SK-N-SH treated with all-trans-retinoic acid at 6 μM for 48 hours (cell line): ENCODE measurements around the gene PGC.

Experiments
- ATAC-seq: fragments of 200-7000 bp; cut with Tn5 transposase; 3 replicates; pipeline ENCODE4 v1.9.1; 2020; ENCODE audit warnings: mild to moderate bottlenecking, moderate library complexity
- ARNTL ChIP-seq: fragments of 450-650 bp; formaldehyde crosslinking; IDR thresholded peaks from 2 replicates; pipeline ENCODE4 v1.5.0; 2020; ENCODE audit warnings: low read depth, mild to moderate bottlenecking, moderate library complexity, borderline replicate concordance
- BACH2 ChIP-seq: fragments of 250-450 bp; sonication (Bioruptor Pico); IDR thresholded peaks from 2 replicates; pipeline ENCODE4 v1.9.0; 2021; ENCODE audit warnings: mild to moderate bottlenecking, borderline replicate concordance
- CSDC2 ChIP-seq: fragments of 250-450 bp; sonication (Bioruptor Pico); IDR thresholded peaks from 2 replicates; pipeline ENCODE4 v1.5.0; 2020; ENCODE audit warnings: mild to moderate bottlenecking, moderate library complexity
- ESRRG ChIP-seq: fragments of 250-450 bp; sonication (Bioruptor Pico); IDR thresholded peaks from 2 replicates; pipeline ENCODE4 v1.6.1; 2021; ENCODE audit warnings: mild to moderate bottlenecking
- GLIS3 ChIP-seq: fragments of 250-450 bp; sonication (Bioruptor Pico); IDR thresholded peaks from 2 replicates; pipeline ENCODE4 v1.5.0; 2020; ENCODE audit warnings: mild to moderate bottlenecking, moderate library complexity
- ISL1 ChIP-seq: fragments of 250-450 bp; sonication (Bioruptor Pico); IDR thresholded peaks from 2 replicates; pipeline ENCODE4 v2.1.2; 2022; ENCODE audit warnings: mild to moderate bottlenecking, moderate library complexity
- PPARA ChIP-seq: fragments of 250-450 bp; sonication (Bioruptor Pico); IDR thresholded peaks from 2 replicates; pipeline ENCODE4 v1.5.0; 2020; ENCODE audit warnings: mild to moderate bottlenecking, borderline replicate concordance
- RARB ChIP-seq: fragments of 250-450 bp; sonication (Bioruptor Pico); IDR thresholded peaks from 2 replicates; pipeline ENCODE4 v1.8.0; 2021; ENCODE audit warnings: mild to moderate bottlenecking, moderate library complexity
- TCF4 ChIP-seq: fragments of 250-450 bp; sonication (Bioruptor Pico); IDR thresholded peaks from 2 replicates; pipeline ENCODE4 v1.8.0; 2021; ENCODE audit warnings: mild to moderate bottlenecking, moderate library complexity, borderline replicate concordance
- ZC3H10 ChIP-seq: fragments of 250-450 bp; sonication (Bioruptor Pico); IDR thresholded peaks from 2 replicates; pipeline ENCODE4 v1.5.1; 2021; ENCODE audit warnings: mild to moderate bottlenecking, moderate library complexity
- ZFP3 ChIP-seq: fragments of 250-450 bp; sonication (Bioruptor Pico); IDR thresholded peaks from 2 replicates; pipeline ENCODE4 v1.5.0; 2020; ENCODE audit warnings: mild to moderate bottlenecking, moderate library complexity
- ZFP30 ChIP-seq: fragments of 450-650 bp; formaldehyde crosslinking; IDR thresholded peaks from 2 replicates; pipeline ENCODE4 v1.5.0; 2022; ENCODE audit warnings: mild to moderate bottlenecking, moderate library complexity
- ZNF565 ChIP-seq: fragments of 450-650 bp; formaldehyde crosslinking; conservative IDR thresholded peaks from 2 replicates; pipeline ENCODE4 v1.5.0; 2020; ENCODE audit warnings: low read depth, mild to moderate bottlenecking, moderate library complexity
- ZNF70 ChIP-seq: fragments of 450-650 bp; formaldehyde crosslinking; IDR thresholded peaks from 2 replicates; pipeline ENCODE4 v1.5.0; 2020; ENCODE audit warnings: mild to moderate bottlenecking, moderate library complexity
- ZNF8 ChIP-seq: fragments of 450-650 bp; formaldehyde crosslinking; IDR thresholded peaks from 2 replicates; pipeline ENCODE4 v1.5.0; 2020; ENCODE audit warnings: mild to moderate bottlenecking, moderate library complexity
- TF ChIP-seq, protein P1 (sequence below): fragments of 250-450 bp; sonication (Bioruptor Pico); IDR thresholded peaks from 2 replicates; pipeline ENCODE4 v1.8.0; 2020; ENCODE audit warnings: mild to moderate bottlenecking, moderate library complexity, borderline replicate concordance
- TF ChIP-seq, protein P2 (sequence below): fragments of 250-450 bp; sonication (Bioruptor Pico); IDR thresholded peaks from 2 replicates; pipeline ENCODE4 v1.8.0; 2021; ENCODE audit warnings: low read depth, mild to moderate bottlenecking, moderate library complexity, borderline replicate concordance
- TF ChIP-seq, protein P3 (sequence below): fragments of 250-450 bp; sonication (Bioruptor Pico); IDR thresholded peaks from 2 replicates; pipeline ENCODE4 v1.5.1; 2021; ENCODE audit warnings: mild to moderate bottlenecking, moderate library complexity
- TF ChIP-seq, protein P4 (sequence below): fragments of 250-450 bp; sonication (Bioruptor Pico); IDR thresholded peaks from 2 replicates; pipeline ENCODE4 v1.5.1; 2020; ENCODE audit warnings: low read depth, mild to moderate bottlenecking, moderate library complexity

The PGC gene

DNA sequence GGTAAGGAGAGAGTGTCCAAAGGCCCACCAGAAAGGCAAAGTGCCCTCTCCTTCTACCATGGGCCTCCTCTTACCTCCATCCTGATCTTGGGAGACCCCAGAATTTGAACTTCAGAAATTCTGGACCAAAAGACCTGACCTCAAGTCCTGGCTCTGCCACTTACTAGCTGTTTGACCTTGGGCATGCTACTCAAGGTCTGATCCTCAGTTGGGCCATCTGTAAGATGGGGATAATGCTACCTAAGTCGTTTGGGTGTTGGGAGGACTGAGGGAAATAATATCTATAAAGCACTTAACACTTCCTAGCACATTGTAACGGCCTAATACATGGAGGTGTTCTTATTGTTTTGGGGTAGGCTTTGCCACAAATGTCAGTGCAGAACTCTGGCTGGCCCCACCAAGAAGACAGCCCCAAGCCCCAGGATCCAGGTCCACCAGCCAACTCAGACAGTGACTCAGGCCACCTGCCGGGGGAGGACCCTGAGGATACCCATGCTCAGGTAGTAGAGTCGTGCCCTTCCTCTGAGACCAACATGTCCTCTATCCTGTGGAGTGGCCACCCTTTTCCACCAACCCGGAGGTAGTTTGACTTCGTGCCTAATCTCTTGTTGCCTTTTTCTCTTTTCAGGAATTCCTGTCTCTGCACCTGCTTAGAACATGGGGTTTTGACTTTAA lies 36.0 kb upstream of the PGC start:
- TF ChIP-seq ZC3H10 (no peak), ZNF8 (CRISPR knock-in tag) (no peak), ESRRG (CRISPR knock-in tag) (no peak), TCF4 (no peak), ISL1 (no peak), RARB (CRISPR knock-in tag) (no peak), ZFP3 (CRISPR knock-in tag) (no peak), BACH2 (no peak), ZNF70 (CRISPR knock-in tag) (no peak)
- TF ChIP-seq, protein P1, sequence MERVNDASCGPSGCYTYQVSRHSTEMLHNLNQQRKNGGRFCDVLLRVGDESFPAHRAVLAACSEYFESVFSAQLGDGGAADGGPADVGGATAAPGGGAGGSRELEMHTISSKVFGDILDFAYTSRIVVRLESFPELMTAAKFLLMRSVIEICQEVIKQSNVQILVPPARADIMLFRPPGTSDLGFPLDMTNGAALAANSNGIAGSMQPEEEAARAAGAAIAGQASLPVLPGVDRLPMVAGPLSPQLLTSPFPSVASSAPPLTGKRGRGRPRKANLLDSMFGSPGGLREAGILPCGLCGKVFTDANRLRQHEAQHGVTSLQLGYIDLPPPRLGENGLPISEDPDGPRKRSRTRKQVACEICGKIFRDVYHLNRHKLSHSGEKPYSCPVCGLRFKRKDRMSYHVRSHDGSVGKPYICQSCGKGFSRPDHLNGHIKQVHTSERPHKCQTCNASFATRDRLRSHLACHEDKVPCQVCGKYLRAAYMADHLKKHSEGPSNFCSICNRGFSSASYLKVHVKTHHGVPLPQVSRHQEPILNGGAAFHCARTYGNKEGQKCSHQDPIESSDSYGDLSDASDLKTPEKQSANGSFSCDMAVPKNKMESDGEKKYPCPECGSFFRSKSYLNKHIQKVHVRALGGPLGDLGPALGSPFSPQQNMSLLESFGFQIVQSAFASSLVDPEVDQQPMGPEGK, result no peak
- TF ChIP-seq, protein P2, sequence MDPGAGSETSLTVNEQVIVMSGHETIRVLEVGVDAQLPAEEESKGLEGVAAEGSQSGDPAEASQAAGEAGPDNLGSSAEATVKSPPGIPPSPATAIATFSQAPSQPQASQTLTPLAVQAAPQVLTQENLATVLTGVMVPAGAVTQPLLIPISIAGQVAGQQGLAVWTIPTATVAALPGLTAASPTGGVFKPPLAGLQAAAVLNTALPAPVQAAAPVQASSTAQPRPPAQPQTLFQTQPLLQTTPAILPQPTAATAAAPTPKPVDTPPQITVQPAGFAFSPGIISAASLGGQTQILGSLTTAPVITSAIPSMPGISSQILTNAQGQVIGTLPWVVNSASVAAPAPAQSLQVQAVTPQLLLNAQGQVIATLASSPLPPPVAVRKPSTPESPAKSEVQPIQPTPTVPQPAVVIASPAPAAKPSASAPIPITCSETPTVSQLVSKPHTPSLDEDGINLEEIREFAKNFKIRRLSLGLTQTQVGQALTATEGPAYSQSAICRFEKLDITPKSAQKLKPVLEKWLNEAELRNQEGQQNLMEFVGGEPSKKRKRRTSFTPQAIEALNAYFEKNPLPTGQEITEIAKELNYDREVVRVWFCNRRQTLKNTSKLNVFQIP (CRISPR knock-in tag), result no peak
- TF ChIP-seq, all 23 proteins: peak for 0
- no peak for ATAC-seq

DNA sequence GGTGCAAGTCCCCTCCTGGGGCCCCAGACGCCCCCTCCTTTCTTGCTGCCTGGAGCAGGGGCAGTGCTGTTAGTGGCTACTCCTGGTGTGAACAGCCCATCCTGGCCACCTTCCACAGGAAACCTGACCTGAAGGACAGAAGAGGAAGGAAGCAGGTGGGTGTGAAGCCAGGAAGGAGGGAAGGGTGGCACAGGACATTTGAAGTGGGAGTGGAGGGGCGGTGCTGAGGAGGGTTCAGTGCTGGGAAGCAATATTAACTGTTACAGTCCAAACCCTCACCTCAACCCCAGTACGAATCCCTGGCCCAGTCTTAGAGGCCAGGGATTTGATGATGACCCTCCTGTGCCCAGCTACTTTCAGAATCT lies 34.2 kb upstream of the PGC start:
- ATAC-seq, result no peak
- TF ChIP-seq, protein P1, result no peak
- TF ChIP-seq ZFP3 (CRISPR knock-in tag) (no peak), PPARA (no peak), ARNTL (CRISPR knock-in tag) (no peak), ZNF70 (CRISPR knock-in tag) (no peak), CSDC2 (CRISPR knock-in tag) (no peak)
- TF ChIP-seq, protein P3, sequence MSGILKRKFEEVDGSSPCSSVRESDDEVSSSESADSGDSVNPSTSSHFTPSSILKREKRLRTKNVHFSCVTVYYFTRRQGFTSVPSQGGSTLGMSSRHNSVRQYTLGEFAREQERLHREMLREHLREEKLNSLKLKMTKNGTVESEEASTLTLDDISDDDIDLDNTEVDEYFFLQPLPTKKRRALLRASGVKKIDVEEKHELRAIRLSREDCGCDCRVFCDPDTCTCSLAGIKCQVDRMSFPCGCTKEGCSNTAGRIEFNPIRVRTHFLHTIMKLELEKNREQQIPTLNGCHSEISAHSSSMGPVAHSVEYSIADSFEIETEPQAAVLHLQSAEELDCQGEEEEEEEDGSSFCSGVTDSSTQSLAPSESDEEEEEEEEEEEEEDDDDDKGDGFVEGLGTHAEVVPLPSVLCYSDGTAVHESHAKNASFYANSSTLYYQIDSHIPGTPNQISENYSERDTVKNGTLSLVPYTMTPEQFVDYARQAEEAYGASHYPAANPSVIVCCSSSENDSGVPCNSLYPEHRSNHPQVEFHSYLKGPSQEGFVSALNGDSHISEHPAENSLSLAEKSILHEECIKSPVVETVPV (CRISPR knock-in tag), result no peak
- TF ChIP-seq, protein P2 (CRISPR knock-in tag), result no peak
- TF ChIP-seq, protein P4, sequence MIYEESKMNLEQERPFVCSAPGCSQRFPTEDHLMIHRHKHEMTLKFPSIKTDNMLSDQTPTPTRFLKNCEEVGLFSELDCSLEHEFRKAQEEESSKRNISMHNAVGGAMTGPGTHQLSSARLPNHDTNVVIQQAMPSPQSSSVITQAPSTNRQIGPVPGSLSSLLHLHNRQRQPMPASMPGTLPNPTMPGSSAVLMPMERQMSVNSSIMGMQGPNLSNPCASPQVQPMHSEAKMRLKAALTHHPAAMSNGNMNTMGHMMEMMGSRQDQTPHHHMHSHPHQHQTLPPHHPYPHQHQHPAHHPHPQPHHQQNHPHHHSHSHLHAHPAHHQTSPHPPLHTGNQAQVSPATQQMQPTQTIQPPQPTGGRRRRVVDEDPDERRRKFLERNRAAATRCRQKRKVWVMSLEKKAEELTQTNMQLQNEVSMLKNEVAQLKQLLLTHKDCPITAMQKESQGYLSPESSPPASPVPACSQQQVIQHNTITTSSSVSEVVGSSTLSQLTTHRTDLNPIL (CRISPR knock-in tag), result no peak

DNA sequence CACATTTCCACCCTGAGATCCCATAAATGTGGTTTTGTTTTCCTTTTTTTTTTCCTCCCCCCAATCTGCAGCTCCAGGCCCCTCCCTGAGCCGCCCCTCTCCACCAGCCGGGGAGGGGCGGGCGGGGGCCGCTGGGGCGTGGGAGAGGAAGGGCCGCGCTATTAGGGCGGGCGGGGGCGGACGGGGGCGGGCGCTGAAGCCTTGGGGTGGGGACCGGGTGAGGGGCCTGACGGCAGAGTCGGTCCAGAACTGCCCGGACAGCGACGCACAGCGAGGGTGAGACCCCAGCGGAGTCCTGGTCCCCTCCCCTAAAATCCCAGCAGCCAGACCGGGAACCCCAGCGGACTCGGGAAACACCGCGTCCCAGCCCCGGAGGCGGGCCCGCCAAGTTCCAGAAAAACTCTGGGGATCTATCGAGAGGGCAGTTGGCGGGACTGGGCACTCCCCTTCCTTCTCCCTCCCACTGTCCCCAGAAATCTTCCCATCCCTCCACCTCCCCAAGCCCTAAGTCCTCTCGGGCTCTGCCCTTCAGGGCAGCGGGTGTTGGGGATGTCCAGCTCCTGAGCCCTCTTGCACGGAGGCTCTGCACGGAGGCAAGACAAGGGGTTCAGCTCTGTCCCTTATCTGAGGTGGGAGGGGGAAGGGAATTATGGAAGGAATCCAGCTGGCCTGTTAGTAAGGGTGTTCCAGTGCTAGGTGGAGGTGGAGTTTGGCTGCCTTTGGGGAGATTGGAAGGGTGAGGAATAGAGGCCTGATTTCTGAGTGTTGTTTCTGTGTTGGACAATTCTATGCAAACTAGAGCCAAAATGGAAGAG lies 33.6 kb upstream of the PGC start, which contains the start of gene PRICKLE4:
PRICKLE4 (plus strand) TSS at position 232 of the 815 bp plus-strand sequence. CDS start 2,692 bp downstream, outside the sequence.
- peak; percentile 58 for ATAC-seq
- TF ChIP-seq, protein P1, result no peak
- no peak for TF ChIP-seq ZFP30 (CRISPR knock-in tag)
- TF ChIP-seq, protein P3 (CRISPR knock-in tag), result no peak
- no peak for TF ChIP-seq ZFP3 (CRISPR knock-in tag)
- no peak for TF ChIP-seq BACH2
- TF ChIP-seq ZC3H10, result no peak
- no peak for TF ChIP-seq ZNF565 (CRISPR knock-in tag)
- TF ChIP-seq PPARA, result no peak
- TF ChIP-seq ARNTL (CRISPR knock-in tag), result no peak
- no peak for TF ChIP-seq GLIS3 (CRISPR knock-in tag)
- no peak for TF ChIP-seq ESRRG (CRISPR knock-in tag)
